ENCODE data around the gene HPSE2.

DNA sequence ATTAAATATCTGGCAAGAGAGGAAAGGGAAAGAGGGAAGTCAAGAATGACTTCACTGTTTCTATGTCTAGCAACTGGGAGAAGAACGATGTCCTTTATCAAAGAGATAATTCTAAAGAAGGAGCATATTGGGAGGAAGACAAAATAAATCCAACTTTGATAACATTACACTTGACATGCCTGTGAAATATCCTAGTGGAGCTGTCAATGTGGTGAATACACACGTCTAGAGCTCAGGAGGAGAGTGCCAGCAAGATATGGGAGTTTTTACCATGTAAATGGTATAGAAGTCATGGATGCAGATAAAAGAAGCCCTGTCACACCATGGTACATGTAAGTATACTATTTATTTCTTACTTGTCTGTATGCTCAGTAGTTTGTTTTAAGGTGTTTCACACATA, 356.7 kb downstream of the HPSE2 start:
- no peak for TF ChIP-seq POLR2A (IDR thresholded peaks at IDR 0.05; ENCODE audit: low read length)
- TF ChIP-seq GATA1 (IDR thresholded peaks at IDR 0.05; ENCODE audit: low read depth, low read length): no peak
